ENCODE data around the gene MAP3K12. TPM values are rescaled to one million over a fixed set of nuclear protein-coding genes. Genes with fewer than 3 reads are reported as not detected.
"Not testable (repeated sequence)": the region's sequence is repeated elsewhere in the genome, so short reads cannot be mapped to it uniquely, and the experiment has no call there.

Gene MAP3K12
- total RNA-seq, 4 donors from 2014 or later = 4.8 to 14.0 (median 5.9) TPM

DNA sequence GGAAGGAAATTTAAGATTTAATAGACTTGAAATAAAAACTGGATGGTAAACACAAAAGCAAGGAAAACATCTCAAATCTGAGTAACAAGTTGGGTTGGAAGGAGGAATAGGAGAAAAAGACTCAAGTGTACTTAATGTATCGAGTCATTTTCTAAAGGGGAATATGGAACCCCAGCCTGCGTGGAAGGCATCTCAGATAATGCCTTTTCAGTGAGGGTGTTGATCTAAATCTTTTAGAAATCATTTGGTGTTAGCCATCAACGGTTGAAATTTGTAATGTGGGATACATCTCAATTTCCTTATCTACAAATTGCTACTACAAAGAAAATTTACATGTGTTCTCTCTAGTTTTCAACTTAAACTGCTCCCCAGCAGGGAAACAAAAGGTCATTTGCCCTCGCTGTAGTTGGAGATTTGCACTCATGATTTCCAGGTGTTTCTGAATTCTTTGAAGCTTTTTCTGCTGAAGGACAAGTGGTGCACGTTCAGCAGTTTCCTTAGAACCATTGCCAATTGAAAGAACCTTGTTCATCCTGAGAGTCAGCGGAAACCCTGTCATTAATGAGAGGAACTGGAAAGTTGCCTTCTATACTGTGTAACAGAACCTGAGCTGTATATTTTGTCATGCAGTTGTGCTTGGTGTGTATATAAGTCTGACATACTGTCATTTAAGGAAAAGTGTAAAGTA lies 45.2 kb downstream of the MAP3K12 start:
- TF ChIP-seq POLR2A (IDR thresholded peaks at IDR 0.05) = no peak
- TF ChIP-seq EP300 (IDR thresholded peaks at IDR 0.05) = no peak
- TF ChIP-seq, protein P1, sequence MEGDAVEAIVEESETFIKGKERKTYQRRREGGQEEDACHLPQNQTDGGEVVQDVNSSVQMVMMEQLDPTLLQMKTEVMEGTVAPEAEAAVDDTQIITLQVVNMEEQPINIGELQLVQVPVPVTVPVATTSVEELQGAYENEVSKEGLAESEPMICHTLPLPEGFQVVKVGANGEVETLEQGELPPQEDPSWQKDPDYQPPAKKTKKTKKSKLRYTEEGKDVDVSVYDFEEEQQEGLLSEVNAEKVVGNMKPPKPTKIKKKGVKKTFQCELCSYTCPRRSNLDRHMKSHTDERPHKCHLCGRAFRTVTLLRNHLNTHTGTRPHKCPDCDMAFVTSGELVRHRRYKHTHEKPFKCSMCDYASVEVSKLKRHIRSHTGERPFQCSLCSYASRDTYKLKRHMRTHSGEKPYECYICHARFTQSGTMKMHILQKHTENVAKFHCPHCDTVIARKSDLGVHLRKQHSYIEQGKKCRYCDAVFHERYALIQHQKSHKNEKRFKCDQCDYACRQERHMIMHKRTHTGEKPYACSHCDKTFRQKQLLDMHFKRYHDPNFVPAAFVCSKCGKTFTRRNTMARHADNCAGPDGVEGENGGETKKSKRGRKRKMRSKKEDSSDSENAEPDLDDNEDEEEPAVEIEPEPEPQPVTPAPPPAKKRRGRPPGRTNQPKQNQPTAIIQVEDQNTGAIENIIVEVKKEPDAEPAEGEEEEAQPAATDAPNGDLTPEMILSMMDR (IDR thresholded peaks at IDR 0.05) = no peak
- no peak for TF ChIP-seq POLR2AphosphoS5 (IDR thresholded peaks at IDR 0.05)
- Histone ChIP-seq H3K9me3 (no peaks in the 10 kb centered on the region), H3K4me3 (peak overlapping the region; percentile 59), H3K36me3 (peaks cover 46% of the 10 kb centered on the region), H3K27me3 (no peaks in the 10 kb centered on the region), H3K27ac (no peak overlapping the region), H3K4me1 (peaks cover 21% of the 10 kb centered on the region)
- DNase-seq (ENCODE audit: low spot score in 2 of 2) = no peak
- WGBS = 18% methylated on average over 6 of the region's 6 CpGs

DNA sequence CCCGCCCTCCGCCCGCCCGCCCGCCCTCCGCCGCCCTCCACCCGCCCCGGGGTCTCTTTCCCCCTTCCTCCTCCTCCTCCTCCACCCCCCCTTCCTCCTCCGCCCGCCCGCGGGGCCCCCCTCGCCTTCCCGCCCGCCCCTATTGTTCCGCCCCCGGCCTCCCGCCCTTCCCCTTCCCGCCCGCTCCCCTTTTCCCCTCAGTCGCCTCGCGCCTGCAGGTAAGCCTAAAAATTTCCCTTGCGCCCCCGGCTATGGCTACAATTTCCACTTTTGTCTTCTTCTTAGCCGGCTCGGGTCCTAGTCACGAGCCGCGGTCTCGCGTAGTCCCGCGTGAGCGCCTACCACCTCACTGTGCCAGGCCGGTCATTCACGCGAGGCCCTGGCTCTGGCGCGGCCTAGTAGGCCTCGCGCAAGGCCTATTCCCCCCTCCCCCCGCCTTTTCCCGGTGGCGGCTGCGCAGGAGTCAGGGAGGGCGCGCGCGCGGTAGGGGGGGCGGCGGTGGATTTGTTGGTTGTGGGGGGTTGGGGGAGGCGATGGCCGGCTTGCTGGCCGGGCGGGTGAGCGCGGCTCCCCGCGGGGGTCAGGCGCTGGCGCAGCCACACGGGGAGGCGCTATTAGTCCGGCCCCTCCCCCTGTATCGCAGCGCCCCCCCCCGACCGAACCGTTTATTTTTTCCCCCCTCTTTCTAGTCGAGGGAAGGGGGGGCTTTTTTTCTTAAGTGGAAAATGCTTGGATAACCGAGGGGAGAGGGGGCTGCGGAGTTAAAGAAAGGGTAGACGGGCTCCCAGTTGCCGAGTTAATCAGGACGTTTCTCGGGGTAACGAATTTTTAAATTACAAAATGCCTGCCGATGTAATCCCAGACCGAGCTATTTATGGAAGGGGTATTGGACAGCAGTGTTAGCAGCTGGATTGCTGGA lies 46.8 kb downstream of the MAP3K12 start:
- H3K27ac ChIP-seq = peak overlapping the region; percentile 94
- peaks cover 21% of the 10 kb centered on the region for H3K4me1 ChIP-seq
- 1% methylated on average over 49 of the region's 82 CpGs for WGBS
- DNase-seq (ENCODE audit: low spot score in 2 of 2) = peak; percentile 89 to 93
- H3K36me3 ChIP-seq = peaks cover 42% of the 10 kb centered on the region
- peak in 2 of 3 donors; percentile 89 to 95 for TF ChIP-seq POLR2AphosphoS5 (IDR thresholded peaks at IDR 0.05)
- TF ChIP-seq POLR2A (IDR thresholded peaks at IDR 0.05) = no peak
- TF ChIP-seq EP300 (IDR thresholded peaks at IDR 0.05) = no peak
- TF ChIP-seq, protein P1 (IDR thresholded peaks at IDR 0.05) = peak in 1 of 2 donors; percentile 46
- no peaks in the 10 kb centered on the region for H3K9me3 ChIP-seq
- H3K27me3 ChIP-seq = no peaks in the 10 kb centered on the region
- peak overlapping the region; percentile 59 for H3K4me3 ChIP-seq

DNA sequence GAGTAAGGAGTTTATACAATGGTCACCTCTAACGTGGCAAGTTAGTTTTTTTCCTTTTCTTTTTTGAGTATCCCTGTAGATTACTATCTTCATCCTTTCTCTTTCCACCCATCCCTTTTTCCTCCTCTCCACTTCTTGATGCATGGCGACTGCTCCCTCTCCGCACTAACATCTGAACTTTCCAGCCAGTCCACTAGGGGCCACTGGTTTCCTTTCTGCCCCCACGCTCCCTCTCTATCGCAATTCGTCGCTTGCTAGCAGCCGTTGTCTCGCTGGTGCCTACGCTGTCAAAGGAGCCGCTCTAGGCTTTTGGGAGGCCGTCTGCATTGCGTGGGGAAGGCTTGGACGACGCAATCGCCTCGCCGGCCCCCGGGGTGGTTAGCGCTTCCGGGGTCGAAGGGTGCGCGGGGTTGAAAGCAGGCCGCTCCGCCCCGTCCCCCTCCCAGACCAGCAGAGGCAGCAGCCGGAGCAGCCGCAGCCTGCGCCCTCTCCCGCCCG lies 47.5 kb downstream of the MAP3K12 start, which contains the start of gene PCBP2:
Gene PCBP2 (plus strand): TSS at position 442 of the 498 bp plus-strand sequence. CDS start 2,699 bp downstream, outside the sequence.
- peak within 1 kb of the TSS; percentile 59 for H3K4me3 ChIP-seq
- peak; percentile 85 to 99 (median 98) for TF ChIP-seq POLR2AphosphoS5 (IDR thresholded peaks at IDR 0.05)
- TF ChIP-seq POLR2A (IDR thresholded peaks at IDR 0.05) = peak in 1 of 2 donors; percentile 62
- no peak for TF ChIP-seq EP300 (IDR thresholded peaks at IDR 0.05)
- TF ChIP-seq, protein P1 (IDR thresholded peaks at IDR 0.05) = peak; percentile 89 to 90
- peak within 1 kb of the TSS; percentile 94 for H3K27ac ChIP-seq
- WGBS = under 1% methylated on average over 20 of the region's 32 CpGs
- peaks cover 21% of the 10 kb centered on the region for H3K4me1 ChIP-seq
- peaks cover 42% of the 10 kb centered on the region for H3K36me3 ChIP-seq
- no peaks in the 10 kb centered on the region for H3K9me3 ChIP-seq
- DNase-seq (ENCODE audit: low spot score in 2 of 2) = peak; percentile 98 to 99
- no peaks in the 10 kb centered on the region for H3K27me3 ChIP-seq

DNA sequence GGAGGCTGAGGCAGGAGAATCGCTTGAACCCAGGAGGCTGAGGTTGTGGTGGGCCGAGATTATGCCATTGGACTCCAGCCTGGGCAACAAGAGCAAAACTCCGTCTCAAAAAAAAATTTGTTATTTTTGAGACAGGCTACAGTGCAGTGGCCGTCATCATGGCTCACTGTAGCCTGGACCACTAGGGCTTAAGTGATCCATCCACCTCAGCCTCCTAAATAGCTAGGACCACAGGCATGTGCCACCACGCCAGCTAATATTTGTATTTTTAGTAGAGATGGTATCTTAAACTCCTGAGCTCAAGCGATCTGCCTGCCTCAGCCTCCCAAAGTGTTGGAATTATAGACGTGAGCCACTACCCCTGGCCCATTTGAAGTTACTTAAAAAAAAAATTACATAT lies 48.3 kb downstream of the MAP3K12 start:
- 90% methylated on average over 7 of the region's 7 CpGs for WGBS
- H3K36me3 ChIP-seq = peaks cover 36% of the 10 kb centered on the region
- H3K27me3 ChIP-seq = no peaks in the 10 kb centered on the region
- no peak overlapping the region for H3K27ac ChIP-seq
- no peak overlapping the region for H3K4me3 ChIP-seq
- no peaks in the 10 kb centered on the region for H3K9me3 ChIP-seq
- DNase-seq (ENCODE audit: low spot score in 2 of 2) = no peak
- TF ChIP-seq POLR2A (IDR thresholded peaks at IDR 0.05) = no peak
- TF ChIP-seq, protein P1 (IDR thresholded peaks at IDR 0.05) = no peak
- no peak for TF ChIP-seq POLR2AphosphoS5 (IDR thresholded peaks at IDR 0.05)
- TF ChIP-seq EP300 (IDR thresholded peaks at IDR 0.05) = no peak
- H3K4me1 ChIP-seq = peaks cover 21% of the 10 kb centered on the region

DNA sequence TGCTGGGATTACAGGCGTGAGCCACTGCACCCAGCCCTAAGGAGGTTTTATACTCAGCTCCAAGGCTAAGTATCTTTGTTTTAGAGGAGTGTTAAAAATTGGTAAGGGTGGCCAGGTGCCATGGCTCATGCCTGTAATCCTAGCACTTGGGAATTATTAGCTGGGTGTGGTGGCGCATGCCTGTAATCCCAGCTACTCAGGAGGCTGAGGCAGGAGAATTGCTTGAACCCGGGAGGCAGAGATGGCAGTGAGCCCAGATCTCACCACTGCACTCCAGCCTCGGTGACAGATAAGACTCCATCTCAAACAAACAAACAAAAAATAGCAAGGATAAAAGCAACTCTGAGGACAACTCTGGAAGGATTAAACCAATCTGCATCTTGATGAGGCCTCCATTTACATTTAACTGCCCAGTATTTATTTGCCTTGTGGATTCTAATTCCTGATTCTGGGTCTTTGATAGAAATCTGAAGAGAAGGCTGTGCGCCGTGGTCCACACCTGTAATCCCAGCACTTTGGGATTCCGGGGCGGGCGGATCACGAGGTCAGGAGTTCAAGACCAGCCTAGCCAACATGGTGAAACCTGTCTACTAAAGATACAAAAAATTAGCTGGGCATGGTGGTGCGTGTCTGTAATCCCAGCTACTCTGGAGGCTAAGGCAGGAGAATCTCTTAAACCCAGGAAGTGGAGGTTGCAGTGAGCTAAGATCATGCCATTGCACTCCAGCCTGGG lies 54.5 kb downstream of the MAP3K12 start:
- H3K4me1 ChIP-seq = peaks cover 37% of the 10 kb centered on the region
- H3K27ac ChIP-seq; H3K9me3 ChIP-seq; H3K4me3 ChIP-seq; H3K27me3 ChIP-seq; DNase-seq (ENCODE audit: low spot score in 2 of 2): not testable (repeated sequence)
- 91% methylated on average over 11 of the region's 11 CpGs for WGBS
- peaks cover 43% of the 10 kb centered on the region for H3K36me3 ChIP-seq

Data from suprapubic skin (tissue), 4 donors.